ENCODE results near the gene OPCML. TPM values are rescaled to one million over a fixed set of nuclear protein-coding genes. Genes with fewer than 3 reads are reported as not detected.

OPCML gene
- total and polyA plus RNA-seq, 2 experiments from 2014 or later, result 1.2 to 4.4 TPM

DNA sequence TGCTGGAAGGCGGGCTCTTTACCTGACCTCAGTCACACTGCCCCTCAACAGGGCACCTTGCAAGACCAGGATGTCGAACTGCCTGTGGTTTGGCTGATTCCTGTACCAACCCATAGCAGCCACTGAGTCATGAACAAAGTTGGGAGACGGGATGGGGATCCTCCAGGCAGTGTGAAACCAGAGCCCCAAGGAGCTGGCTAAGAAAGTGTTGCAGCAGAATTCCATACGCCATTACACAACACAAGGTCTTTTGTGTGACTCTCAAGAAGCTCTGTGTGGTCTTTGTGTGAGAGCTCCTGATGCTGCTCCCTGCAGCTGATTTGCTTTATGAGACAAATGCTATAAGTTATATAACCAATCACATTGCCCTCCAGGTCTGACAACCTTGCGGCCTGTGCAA is 617.7 kb downstream of the OPCML start:
- no peaks in the 10 kb centered on the region for H3K27me3 ChIP-seq (ENCODE audit: insufficient read depth)
- DNase-seq (ENCODE audit: low spot score) (no peak), ATAC-seq (no peak)
- TF ChIP-seq ETS1 (IDR thresholded peaks at IDR 0.05), result no peak
- TF ChIP-seq, protein P1, sequence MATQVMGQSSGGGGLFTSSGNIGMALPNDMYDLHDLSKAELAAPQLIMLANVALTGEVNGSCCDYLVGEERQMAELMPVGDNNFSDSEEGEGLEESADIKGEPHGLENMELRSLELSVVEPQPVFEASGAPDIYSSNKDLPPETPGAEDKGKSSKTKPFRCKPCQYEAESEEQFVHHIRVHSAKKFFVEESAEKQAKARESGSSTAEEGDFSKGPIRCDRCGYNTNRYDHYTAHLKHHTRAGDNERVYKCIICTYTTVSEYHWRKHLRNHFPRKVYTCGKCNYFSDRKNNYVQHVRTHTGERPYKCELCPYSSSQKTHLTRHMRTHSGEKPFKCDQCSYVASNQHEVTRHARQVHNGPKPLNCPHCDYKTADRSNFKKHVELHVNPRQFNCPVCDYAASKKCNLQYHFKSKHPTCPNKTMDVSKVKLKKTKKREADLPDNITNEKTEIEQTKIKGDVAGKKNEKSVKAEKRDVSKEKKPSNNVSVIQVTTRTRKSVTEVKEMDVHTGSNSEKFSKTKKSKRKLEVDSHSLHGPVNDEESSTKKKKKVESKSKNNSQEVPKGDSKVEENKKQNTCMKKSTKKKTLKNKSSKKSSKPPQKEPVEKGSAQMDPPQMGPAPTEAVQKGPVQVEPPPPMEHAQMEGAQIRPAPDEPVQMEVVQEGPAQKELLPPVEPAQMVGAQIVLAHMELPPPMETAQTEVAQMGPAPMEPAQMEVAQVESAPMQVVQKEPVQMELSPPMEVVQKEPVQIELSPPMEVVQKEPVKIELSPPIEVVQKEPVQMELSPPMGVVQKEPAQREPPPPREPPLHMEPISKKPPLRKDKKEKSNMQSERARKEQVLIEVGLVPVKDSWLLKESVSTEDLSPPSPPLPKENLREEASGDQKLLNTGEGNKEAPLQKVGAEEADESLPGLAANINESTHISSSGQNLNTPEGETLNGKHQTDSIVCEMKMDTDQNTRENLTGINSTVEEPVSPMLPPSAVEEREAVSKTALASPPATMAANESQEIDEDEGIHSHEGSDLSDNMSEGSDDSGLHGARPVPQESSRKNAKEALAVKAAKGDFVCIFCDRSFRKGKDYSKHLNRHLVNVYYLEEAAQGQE (IDR thresholded peaks at IDR 0.05; ENCODE audit: unreplicated experiment), result no peak
- no peak overlapping the region for H2AFZ ChIP-seq
- H4K20me1 ChIP-seq (replicated peaks; ENCODE audit: insufficient read depth), result no peaks in the 10 kb centered on the region
- peaks cover 7% of the 10 kb centered on the region for H3K4me1 Mint-ChIP-seq
- no peak overlapping the region for H3K4me2 ChIP-seq
- H3K9me3 Mint-ChIP-seq, result no peaks in the 10 kb centered on the region
- no peak overlapping the region for H3K27ac Mint-ChIP-seq
- peaks cover 10% of the 10 kb centered on the region; the same call in 1 of the 2 replicates for H3K9me2 ChIP-seq (ENCODE audit: insufficient read depth)
- no peaks in the 10 kb centered on the region for H3K36me3 ChIP-seq (ENCODE audit: insufficient read depth)
- no peaks in the 10 kb centered on the region for H3F3A ChIP-seq (replicated peaks; ENCODE audit: low read depth)
- H3K4me1 ChIP-seq (ENCODE audit: insufficient read depth), result peaks cover 9% of the 10 kb centered on the region; the same call in 1 of the 2 replicates
- no peak overlapping the region for H3K4me3 Mint-ChIP-seq
- H3K4me3 ChIP-seq, result no peak overlapping the region
- H3K79me2 ChIP-seq (replicated peaks; ENCODE audit: insufficient read depth), result no peaks in the 10 kb centered on the region
- no peaks in the 10 kb centered on the region for H3K27me3 Mint-ChIP-seq (ENCODE audit: insufficient read depth, low read depth, poor library complexity)
- no peak overlapping the region for H3K27ac ChIP-seq (ENCODE audit: low read depth)
- H3K36me3 Mint-ChIP-seq (ENCODE audit: low read depth), result no peaks in the 10 kb centered on the region

GRCh38 chr11:132913886-132914285 is 618.4 kb downstream of the OPCML start:
- no peak overlapping the region for H2AFZ ChIP-seq
- H4K20me1 ChIP-seq (replicated peaks; ENCODE audit: insufficient read depth), result no peaks in the 10 kb centered on the region
- H3F3A ChIP-seq (replicated peaks; ENCODE audit: low read depth), result no peaks in the 10 kb centered on the region
- H3K27ac ChIP-seq (ENCODE audit: low read depth), result no peak overlapping the region
- H3K9me3 Mint-ChIP-seq, result no peaks in the 10 kb centered on the region
- DNase-seq (ENCODE audit: low spot score) (no peak), ATAC-seq (no peak)
- no peaks in the 10 kb centered on the region for H3K79me2 ChIP-seq (replicated peaks; ENCODE audit: insufficient read depth)
- no peaks in the 10 kb centered on the region for H3K36me3 Mint-ChIP-seq (ENCODE audit: low read depth)
- peaks cover 10% of the 10 kb centered on the region; the same call in 1 of the 2 replicates for H3K9me2 ChIP-seq (ENCODE audit: insufficient read depth)
- no peaks in the 10 kb centered on the region for H3K27me3 Mint-ChIP-seq (ENCODE audit: insufficient read depth, low read depth, poor library complexity)
- H3K27ac Mint-ChIP-seq, result no peak overlapping the region
- no peak overlapping the region for H3K4me2 ChIP-seq
- H3K4me1 ChIP-seq (ENCODE audit: insufficient read depth), result peaks cover 10% of the 10 kb centered on the region; the same call in 1 of the 2 replicates
- no peaks in the 10 kb centered on the region for H3K36me3 ChIP-seq (ENCODE audit: insufficient read depth)
- peaks cover 7% of the 10 kb centered on the region for H3K4me1 Mint-ChIP-seq
- H3K4me3 ChIP-seq, result no peak overlapping the region
- no peaks in the 10 kb centered on the region for H3K27me3 ChIP-seq (ENCODE audit: insufficient read depth)
- H3K4me3 Mint-ChIP-seq, result no peak overlapping the region
- no peak for TF ChIP-seq EZH2phosphoT487 (IDR thresholded peaks at IDR 0.05; ENCODE audit: unreplicated experiment)
- TF ChIP-seq, protein P2, sequence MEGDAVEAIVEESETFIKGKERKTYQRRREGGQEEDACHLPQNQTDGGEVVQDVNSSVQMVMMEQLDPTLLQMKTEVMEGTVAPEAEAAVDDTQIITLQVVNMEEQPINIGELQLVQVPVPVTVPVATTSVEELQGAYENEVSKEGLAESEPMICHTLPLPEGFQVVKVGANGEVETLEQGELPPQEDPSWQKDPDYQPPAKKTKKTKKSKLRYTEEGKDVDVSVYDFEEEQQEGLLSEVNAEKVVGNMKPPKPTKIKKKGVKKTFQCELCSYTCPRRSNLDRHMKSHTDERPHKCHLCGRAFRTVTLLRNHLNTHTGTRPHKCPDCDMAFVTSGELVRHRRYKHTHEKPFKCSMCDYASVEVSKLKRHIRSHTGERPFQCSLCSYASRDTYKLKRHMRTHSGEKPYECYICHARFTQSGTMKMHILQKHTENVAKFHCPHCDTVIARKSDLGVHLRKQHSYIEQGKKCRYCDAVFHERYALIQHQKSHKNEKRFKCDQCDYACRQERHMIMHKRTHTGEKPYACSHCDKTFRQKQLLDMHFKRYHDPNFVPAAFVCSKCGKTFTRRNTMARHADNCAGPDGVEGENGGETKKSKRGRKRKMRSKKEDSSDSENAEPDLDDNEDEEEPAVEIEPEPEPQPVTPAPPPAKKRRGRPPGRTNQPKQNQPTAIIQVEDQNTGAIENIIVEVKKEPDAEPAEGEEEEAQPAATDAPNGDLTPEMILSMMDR (conservative IDR thresholded peaks at IDR 0.05; ENCODE audit: low read depth in 2 of 2), result no peak
- TF ChIP-seq POLR2AphosphoS5 (IDR thresholded peaks at IDR 0.05; ENCODE audit: low read depth), result no peak
- no peak for TF ChIP-seq NANOG (IDR thresholded peaks at IDR 0.05; ENCODE audit: borderline replicate concordance)
- TF ChIP-seq CREB1 (CRISPR knock-in tag; IDR thresholded peaks at IDR 0.05; ENCODE audit: low read depth), result no peak
- TF ChIP-seq JUNB (IDR thresholded peaks at IDR 0.05; ENCODE audit: unreplicated experiment), result no peak
- no peak for TF ChIP-seq STAT1 (IDR thresholded peaks at IDR 0.05; ENCODE audit: unreplicated experiment)
- TF ChIP-seq, protein P1 (IDR thresholded peaks at IDR 0.05; ENCODE audit: unreplicated experiment), result no peak
- no peak for TF ChIP-seq EZH2 (IDR thresholded peaks at IDR 0.05; ENCODE audit: low read depth, unreplicated experiment)
- no peak for TF ChIP-seq ZNF331 (CRISPR knock-in tag; IDR thresholded peaks at IDR 0.05; ENCODE audit: low read depth)
- no peak for TF ChIP-seq ZNF114 (CRISPR knock-in tag; IDR thresholded peaks at IDR 0.05)

Measured in GM23338 (cell line).